ENCODE measurements around the gene FAM83G. TPM values are rescaled to one million over a fixed set of nuclear protein-coding genes. Genes with fewer than 3 reads are reported as not detected.

Gene FAM83G
- total and polyA plus RNA-seq, 8 donors = 2.9 to 12.1 (median 3.6) TPM

DNA sequence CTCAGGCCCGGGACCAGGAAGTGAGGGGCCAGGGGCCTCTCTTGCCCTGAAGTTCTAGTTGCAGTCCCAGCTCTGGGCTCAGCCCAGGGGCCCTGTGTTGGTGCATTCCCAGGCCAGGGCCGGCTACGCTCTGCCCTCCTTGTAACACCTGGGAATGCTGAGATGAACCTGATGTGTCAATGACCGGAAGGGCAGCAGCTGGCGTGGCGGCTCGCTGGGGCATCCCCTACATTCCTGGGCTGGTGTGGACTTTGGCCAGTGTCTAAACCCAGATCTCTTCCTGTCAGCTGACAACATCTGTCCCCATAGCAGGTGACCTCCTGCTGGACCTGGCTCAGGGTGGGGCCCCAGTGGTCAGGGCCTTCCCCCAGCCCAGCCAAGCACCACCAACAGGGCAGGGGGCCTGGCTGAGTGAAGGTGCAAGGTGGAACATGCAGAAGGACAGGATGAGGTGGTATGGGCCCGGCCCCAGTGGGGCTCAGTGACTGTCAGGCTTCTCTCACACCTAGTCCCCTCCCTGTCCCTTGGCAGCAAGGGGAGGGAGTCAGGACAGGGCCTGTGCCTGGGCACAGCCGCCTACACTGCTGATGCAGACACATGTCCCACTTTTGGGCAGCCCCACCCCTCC, 15.9 kb downstream of the FAM83G start:
- peaks cover 0 to 16% of the 10 kb centered on the region in 2 donors for H3K4me1 ChIP-seq
- no peaks in the 10 kb centered on the region for H3K27me3 ChIP-seq
- peak in 1 of 4 donors; percentile 67 for DNase-seq
- H3K4me3 ChIP-seq = no peak overlapping the region
- no peaks in the 10 kb centered on the region for H3K9me3 ChIP-seq
- peaks cover 0 to 21% of the 10 kb centered on the region in 2 donors for H3K36me3 ChIP-seq
- no peak overlapping the region for H3K27ac ChIP-seq
- ATAC-seq = no peak
- intact Hi-C loops (cut with DNase I) = no loop called here
- TF ChIP-seq, protein P1, sequence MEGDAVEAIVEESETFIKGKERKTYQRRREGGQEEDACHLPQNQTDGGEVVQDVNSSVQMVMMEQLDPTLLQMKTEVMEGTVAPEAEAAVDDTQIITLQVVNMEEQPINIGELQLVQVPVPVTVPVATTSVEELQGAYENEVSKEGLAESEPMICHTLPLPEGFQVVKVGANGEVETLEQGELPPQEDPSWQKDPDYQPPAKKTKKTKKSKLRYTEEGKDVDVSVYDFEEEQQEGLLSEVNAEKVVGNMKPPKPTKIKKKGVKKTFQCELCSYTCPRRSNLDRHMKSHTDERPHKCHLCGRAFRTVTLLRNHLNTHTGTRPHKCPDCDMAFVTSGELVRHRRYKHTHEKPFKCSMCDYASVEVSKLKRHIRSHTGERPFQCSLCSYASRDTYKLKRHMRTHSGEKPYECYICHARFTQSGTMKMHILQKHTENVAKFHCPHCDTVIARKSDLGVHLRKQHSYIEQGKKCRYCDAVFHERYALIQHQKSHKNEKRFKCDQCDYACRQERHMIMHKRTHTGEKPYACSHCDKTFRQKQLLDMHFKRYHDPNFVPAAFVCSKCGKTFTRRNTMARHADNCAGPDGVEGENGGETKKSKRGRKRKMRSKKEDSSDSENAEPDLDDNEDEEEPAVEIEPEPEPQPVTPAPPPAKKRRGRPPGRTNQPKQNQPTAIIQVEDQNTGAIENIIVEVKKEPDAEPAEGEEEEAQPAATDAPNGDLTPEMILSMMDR (IDR thresholded peaks at IDR 0.05) = no peak

DNA sequence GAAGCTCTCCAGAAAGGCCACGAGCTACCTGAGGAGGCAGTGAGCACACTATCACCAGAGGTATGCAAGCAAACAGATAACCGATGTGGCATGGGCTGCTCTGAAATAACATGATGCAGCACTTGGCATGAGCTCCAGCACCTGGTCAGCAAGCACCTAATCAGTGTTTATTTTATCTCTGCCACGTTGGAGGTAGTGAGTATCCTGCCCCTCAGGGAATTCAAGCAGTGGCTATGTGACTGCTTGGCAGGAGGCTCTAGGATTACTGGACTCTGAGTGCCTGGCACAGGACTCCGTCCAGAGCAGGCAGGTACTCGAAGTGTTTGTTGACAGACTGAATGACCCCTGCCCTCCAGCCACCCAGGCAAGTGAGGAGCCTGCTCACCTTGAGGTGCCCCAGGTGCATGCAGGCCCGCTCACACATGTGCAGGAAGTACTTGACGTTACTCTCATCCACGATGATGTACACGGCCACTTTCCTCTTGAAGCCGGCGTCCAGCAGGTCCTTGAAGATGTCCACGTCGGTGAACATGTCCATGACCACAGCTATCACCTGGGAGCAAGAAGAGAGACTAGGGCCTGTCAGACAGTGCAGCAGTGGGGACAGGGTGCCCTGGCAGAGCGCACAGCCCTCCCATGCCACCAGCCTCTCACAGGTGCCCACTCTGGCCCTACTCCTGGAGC, 16.6 kb downstream of the FAM83G start:
- no peaks in the 10 kb centered on the region for H3K9me3 ChIP-seq
- H3K27me3 ChIP-seq = no peaks in the 10 kb centered on the region
- H3K4me1 ChIP-seq = peaks cover 0 to 10% of the 10 kb centered on the region in 2 donors
- intact Hi-C loops (cut with DNase I) = no loop called here
- no peak overlapping the region for H3K4me3 ChIP-seq
- TF ChIP-seq, protein P1 (IDR thresholded peaks at IDR 0.05) = no peak
- peaks cover 0 to 21% of the 10 kb centered on the region in 2 donors for H3K36me3 ChIP-seq
- ATAC-seq (peak; percentile 78), DNase-seq (peak in 2 of 4 donors; percentile 52 to 74)
- no peak overlapping the region for H3K27ac ChIP-seq

DNA sequence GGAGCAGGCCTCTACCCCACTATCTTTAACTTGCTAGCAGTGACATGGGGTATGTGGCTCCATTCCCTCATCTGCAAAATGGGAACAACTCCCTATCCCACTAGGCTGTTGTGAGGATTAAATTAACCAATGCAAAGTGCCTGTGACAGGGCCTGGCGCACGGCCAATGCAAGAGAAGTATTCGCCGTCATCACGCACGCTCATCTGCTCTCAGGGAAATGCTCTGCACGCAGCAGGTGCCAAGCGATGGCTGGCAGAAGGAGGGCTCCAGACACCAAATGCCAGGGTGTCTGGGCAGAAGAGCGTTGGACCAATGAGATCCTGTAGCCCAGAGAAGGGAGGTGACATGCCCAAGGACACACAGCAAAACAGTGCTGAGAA, 17.3 kb downstream of the FAM83G start:
- Histone ChIP-seq H3K27me3 (no peaks in the 10 kb centered on the region), H3K9me3 (no peaks in the 10 kb centered on the region), H3K36me3 (peaks cover 0 to 21% of the 10 kb centered on the region in 2 donors), H3K4me1 (peaks cover 0 to 4% of the 10 kb centered on the region in 2 donors), H3K27ac (no peak overlapping the region), H3K4me3 (no peak overlapping the region)
- TF ChIP-seq, protein P1 (IDR thresholded peaks at IDR 0.05) = no peak
- ATAC-seq (no peak), DNase-seq (peak in 1 of 4 donors; percentile 41)
- intact Hi-C loops (cut with DNase I) = no loop called here

DNA sequence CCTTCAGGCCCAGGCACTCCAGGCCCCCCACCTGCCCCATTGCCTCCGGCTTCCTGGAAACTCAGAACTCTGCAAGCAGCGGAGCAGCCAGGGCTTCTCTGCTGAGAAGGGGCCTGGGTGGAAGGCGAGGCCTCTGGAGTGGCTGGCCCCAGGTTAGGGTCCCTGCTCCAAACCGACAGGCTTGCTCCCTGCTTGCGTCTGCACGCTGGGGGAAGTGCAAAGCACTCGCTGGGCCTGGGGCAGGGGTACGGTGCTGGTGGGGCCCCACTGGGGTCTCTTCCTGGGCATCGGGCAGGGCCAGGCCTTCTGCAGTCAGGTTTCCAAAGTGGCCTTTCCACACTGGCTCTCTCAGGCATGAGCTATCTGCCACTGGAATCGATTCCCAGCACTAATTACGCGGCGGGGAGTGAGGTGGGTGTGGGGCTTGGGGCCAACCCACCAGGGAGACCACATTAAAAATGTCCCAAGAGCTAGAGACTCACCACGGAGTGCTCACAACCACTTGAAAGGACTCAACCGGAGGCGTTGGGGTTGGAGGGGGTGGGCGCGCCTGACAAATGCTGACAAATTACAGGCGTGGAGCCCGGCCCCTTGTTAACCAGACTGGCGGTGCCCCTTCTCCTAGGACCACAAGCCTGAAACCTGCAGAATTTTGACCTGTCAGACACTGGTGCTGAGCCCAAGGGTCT, 17.9 kb downstream of the FAM83G start:
- Histone ChIP-seq H3K36me3 (peaks cover 0 to 21% of the 10 kb centered on the region in 2 donors), H3K4me3 (no peak overlapping the region), H3K9me3 (no peaks in the 10 kb centered on the region), H3K27ac (no peak overlapping the region), H3K4me1 (peaks cover 0 to 4% of the 10 kb centered on the region in 2 donors), H3K27me3 (no peaks in the 10 kb centered on the region)
- DNase-seq (peak in 1 of 4 donors; percentile 66), ATAC-seq (no peak)
- intact Hi-C loops (cut with DNase I) = no loop called here
- TF ChIP-seq, protein P1 (IDR thresholded peaks at IDR 0.05) = no peak

DNA sequence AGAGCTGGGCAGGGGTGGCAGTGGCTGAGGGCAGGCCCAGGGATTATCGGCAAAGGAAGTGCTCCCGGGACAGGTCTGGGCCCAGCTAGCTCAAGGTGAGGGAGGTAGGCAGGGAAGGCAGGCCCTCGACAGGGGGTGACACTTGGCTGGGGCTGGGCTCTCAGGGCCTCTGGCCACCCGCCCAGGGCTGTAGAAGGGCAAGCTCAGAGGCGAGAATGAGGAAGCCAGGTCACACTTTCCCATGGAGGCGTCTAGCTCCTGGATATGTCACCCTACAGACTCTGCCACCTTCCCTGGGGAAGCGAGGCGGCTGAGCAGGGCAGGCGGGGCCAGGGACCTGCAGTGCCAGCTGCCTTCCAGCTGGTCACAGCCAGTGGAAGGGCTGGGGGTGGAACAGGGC, 19.1 kb downstream of the FAM83G start:
- H3K4me1 ChIP-seq = peaks cover 0 to 4% of the 10 kb centered on the region in 2 donors
- no peaks in the 10 kb centered on the region for H3K27me3 ChIP-seq
- H3K27ac ChIP-seq = no peak overlapping the region
- TF ChIP-seq, protein P1 (IDR thresholded peaks at IDR 0.05) = no peak
- no peaks in the 10 kb centered on the region for H3K9me3 ChIP-seq
- ATAC-seq (no peak), DNase-seq (peak in 1 of 4 donors; percentile 60)
- no peak overlapping the region for H3K4me3 ChIP-seq
- intact Hi-C loops (cut with DNase I) = no loop called here
- peaks cover 0 to 21% of the 10 kb centered on the region in 2 donors for H3K36me3 ChIP-seq

Measured in left lung (tissue), 10 donors.